H7 (cell line): ENCODE results near the gene EIF1AD. TPM values are rescaled to one million over a fixed set of nuclear protein-coding genes. Genes with fewer than 3 reads are reported as not detected.

ENCODE experiments used
- DNase-seq: peaks from one replicate; pipeline ENCODE4 v3.0.0; 2012
- H3K27me3 ChIP-seq: 2 replicates; pipeline ENCODE4 v1.6.0; 2011; ENCODE audit warnings: mild to moderate bottlenecking, low read length; ENCODE audit not compliant: control insufficient read depth, insufficient read depth
- H3K36me3 ChIP-seq: replicated peaks from 2 replicates; pipeline ENCODE4 v1.5.1; 2011; ENCODE audit warnings: low read length; ENCODE audit not compliant: control insufficient read depth, insufficient read depth
- H3K4me3 ChIP-seq: 2 replicates; pipeline ENCODE4 v1.5.1; 2011; ENCODE audit warnings: low read depth, mild to moderate bottlenecking, control low read depth, low read length, moderate library complexity; ENCODE audit not compliant: insufficient read depth
- total RNA-seq: library from RNA; depleted of rRNA; stranded (reverse); fragments of >200 nt; shearing (Covaris generic); gene quantifications from 2 replicates; pipeline ENCODE4 v1.2.3, GENCODE V29; 2014

The EIF1AD gene
- total RNA-seq, 1 experiment from 2014 or later: 39.9 TPM

DNA sequence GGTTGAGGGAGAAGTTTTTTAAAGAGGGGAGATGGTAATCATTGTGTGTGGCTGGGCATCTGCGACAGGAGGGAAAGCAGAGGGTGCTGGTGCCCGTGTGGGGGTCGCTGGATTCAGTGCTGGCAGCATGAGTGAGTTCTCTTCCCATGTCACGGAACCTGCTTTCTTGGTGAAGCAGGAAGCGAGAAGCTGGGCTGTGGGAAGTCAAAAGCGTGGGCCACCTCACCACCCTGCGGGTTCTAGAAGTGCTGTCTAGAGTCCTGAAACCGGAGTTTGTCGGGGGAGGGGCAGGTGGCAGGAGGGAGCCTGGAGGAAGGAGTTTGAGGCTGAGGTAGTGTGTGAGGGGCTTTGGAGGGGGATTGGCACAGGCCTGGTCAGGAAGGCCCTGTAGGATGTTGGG is 26.2 kb downstream of the EIF1AD start:
- no peak for DNase-seq
- Histone ChIP-seq H3K4me3 (no peak overlapping the region), H3K36me3 (peaks cover 6% of the 10 kb centered on the region), H3K27me3 (no peaks in the 10 kb centered on the region)

- Histone ChIP-seq H3K36me3 (peaks cover 8% of the 10 kb centered on the region), H3K4me3 (no peak overlapping the region), H3K27me3 (no peaks in the 10 kb centered on the region)
- no peak for DNase-seq
Measured at GRCh38 chr11:65973439-65974110, 28.4 kb downstream of the EIF1AD start.

DNA sequence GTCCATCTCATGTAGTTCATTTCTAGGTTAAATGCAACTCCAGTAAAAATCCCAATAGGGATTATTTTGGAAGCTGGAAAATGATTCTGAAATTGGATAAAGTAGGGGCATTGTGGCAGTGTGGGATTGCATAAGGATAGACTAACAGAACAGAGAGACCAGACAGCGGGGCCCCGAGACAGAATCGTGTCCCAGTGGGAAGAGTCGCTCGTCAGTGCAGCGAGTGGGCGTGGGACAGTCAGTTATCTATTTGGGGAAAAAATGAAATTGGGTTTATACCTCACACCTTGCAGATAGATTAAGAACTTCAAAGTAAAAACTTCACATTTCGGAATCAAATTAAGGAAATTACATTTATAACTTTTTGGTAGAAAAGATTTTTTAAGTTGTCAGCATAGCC is 29.8 kb downstream of the EIF1AD start:
- no peak for DNase-seq
- Histone ChIP-seq H3K4me3 (no peak overlapping the region), H3K27me3 (no peaks in the 10 kb centered on the region), H3K36me3 (peaks cover 11% of the 10 kb centered on the region)

DNA sequence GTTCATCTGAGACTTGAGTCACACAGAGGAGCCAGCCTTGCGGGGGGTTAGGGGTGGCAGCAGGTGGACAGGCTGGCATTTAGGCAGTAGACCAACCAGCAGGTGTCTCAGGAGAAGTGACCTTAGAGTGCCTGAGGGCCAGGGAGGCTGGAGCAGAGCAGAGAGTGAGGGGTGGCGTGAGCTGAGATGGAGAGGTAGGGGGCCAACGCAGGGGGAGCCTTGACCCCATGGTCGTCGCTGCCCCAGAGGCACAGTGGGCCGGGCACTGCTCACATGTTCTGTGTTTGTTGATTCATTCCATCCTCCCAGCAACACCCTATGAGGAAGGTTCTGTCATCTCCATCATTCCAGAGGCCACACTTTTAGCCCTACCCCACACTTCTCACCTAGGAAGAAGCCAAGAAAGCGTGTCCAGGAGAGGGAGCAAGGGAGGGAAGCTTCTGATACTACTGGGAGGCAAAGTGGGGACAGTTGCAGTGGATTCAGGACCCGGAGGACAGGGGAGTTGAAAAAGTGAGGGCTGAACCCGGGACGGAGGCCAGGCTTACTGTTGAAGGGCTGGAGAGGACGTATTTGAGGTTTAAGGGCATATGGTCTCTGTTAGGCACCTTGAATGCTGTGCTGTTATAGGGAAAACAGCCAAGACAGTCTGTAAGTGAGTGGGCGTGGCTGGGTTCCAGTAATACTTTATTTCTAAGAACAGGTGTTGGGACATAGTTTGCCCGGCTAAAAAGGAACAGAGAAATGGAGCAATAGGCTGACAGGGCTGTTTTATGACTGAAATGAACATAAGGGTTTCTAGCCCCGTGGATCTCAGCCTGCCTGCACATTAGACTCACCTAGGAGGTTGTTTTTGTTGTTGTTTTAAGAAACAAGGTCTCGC is 33.1 kb downstream of the EIF1AD start:
- Histone ChIP-seq H3K4me3 (no peak overlapping the region), H3K36me3 (peaks cover 36% of the 10 kb centered on the region), H3K27me3 (no peaks in the 10 kb centered on the region)
- DNase-seq: no peak

DNA sequence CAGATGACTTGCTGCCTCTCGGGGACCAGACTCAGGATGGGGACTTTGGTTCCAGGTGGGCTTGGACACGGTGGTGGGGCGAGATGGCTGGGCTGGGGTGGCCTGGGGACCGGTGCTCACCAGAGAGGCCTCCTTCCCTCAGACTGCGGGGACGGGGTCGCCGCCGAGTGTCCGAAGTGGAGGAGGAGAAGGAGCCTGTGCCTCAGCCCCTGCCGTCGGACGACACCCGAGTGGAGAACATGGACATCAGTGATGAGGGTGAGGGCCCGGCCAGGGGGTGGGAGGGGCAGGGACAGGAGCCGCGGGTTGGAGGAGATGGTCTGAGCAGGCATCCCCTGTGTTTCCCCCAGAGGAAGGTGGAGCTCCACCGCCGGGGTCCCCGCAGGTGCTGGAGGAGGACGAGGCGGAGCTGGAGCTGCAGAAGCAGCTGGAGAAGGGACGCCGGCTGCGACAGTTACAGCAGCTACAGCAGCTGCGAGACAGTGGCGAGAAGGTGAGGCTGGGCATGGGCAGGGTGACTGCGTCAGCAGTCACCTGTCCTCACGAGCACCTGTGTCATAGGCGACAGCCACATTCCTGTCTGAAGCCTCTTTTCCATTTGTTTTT is 34.5 kb downstream of the EIF1AD start:
- Histone ChIP-seq H3K27me3 (no peaks in the 10 kb centered on the region), H3K36me3 (peaks cover 36% of the 10 kb centered on the region), H3K4me3 (no peak overlapping the region)
- DNase-seq: peak; percentile 49

DNA sequence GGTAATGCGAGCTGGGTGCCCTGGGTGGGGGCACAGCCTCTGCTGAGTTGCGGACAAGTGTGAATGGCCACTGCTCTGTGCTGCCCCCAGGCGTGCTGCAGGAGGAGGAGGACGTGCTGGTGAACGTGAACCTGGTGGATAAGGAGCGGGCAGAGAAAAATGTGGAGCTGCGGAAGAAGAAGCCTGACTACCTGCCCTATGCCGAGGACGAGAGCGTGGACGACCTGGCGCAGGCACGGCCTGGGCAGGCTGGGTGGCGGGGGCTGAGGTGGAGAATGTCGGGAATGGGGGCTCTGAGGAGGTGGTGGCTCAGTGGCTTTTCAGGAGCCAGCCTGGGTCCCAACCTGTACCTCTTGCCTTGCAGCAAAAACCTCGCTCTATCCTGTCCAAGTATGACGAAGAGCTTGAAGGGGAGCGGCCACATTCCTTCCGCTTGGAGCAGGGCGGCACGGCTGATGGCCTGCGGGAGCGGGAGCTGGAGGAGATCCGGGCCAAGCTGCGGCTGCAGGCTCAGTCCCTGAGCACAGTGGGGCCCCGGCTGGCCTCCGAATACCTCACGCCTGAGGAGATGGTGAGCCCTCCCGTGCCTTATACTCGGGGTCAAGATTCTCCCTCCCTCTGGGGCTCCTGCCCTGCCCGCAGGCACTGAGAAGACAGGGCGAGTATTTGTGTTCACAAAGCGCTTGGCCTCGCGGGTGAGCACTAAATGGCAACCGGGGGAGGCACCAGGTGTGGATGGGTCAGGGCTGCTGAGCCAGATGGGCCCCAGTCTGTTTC is 35.8 kb downstream of the EIF1AD start:
- DNase-seq: peak; percentile 53
- Histone ChIP-seq H3K27me3 (no peaks in the 10 kb centered on the region), H3K4me3 (no peak overlapping the region), H3K36me3 (peaks cover 36% of the 10 kb centered on the region)

GRCh38 chr11:65964906-65965305 is 37.1 kb downstream of the EIF1AD start:
- Histone ChIP-seq H3K27me3 (no peaks in the 10 kb centered on the region), H3K4me3 (no peak overlapping the region), H3K36me3 (peaks cover 36% of the 10 kb centered on the region)
- DNase-seq: no peak

DNA sequence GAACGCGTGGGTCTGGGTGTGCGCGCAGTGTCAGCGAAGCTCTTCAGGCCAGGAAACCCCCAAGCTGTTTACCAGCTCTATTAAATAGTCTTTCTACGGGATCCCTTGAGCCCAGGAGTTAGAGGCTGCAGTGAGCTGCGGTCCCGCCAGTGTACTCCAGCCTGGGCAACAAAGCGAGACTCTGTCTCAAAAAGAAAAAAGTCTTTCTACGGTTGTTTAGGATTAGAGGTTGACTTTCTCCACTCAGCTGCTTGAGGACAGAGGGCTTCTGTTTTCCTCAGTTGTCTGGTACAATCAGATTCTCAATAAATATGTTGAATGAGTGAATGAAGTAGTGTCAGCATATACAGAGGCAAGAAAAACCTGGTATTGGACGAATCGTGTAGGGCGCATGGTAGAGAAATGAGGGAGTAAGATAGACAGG is 39.8 kb downstream of the EIF1AD start:
- Histone ChIP-seq H3K27me3 (no peaks in the 10 kb centered on the region), H3K36me3 (peaks cover 27% of the 10 kb centered on the region), H3K4me3 (peak overlapping the region; percentile 97)
- no peak for DNase-seq

- H3K27me3 ChIP-seq: no peaks in the 10 kb centered on the region
- peaks cover 22% of the 10 kb centered on the region for H3K36me3 ChIP-seq
- H3K4me3 ChIP-seq: peak within 1 kb of the TSS; percentile 97
- peak; percentile 99 for DNase-seq
Measured at GRCh38 chr11:65961267-65962140, 40.5 kb downstream of the EIF1AD start, which contains the start of gene SART1. TSS of gene SART1 (plus strand) at chr11:65961734. CDS start at chr11:65961781, 47 bp downstream.

- H3K27me3 ChIP-seq: no peaks in the 10 kb centered on the region
- DNase-seq: no peak
- H3K4me3 ChIP-seq: peak overlapping the region; percentile 97
- H3K36me3 ChIP-seq: peaks cover 16% of the 10 kb centered on the region
Measured at GRCh38 chr11:65960824-65961266, 41.1 kb downstream of the EIF1AD start.

GRCh38 chr11:65958774-65959420 is 43.1 kb downstream of the EIF1AD start:
- no peak overlapping the region for H3K4me3 ChIP-seq
- peak; percentile 65 for DNase-seq
- no peaks in the 10 kb centered on the region for H3K27me3 ChIP-seq
- peaks cover 2% of the 10 kb centered on the region for H3K36me3 ChIP-seq

DNA sequence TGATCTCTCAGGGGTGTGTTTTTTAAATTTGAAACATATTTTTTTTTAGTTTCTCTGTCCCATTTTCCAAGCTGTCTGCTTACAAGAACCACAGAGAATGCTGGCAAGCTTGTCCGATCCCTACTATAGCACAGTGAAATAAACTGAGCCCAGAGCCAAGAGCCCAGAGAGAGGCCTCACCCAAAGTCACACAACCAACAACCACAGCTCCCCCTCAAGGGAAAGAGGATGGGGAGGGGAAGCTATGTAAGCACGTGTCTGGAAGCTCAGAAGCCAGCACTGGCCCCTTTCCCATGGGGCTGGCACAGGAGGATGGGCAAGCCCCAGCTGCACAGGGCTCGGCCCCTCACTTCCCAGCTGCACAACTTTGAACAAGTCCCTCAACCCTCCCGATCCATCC is 43.7 kb downstream of the EIF1AD start:
- Histone ChIP-seq H3K4me3 (no peak overlapping the region), H3K36me3 (no peaks in the 10 kb centered on the region), H3K27me3 (no peaks in the 10 kb centered on the region)
- no peak for DNase-seq

- H3K27me3 ChIP-seq: no peaks in the 10 kb centered on the region
- H3K4me3 ChIP-seq: no peak overlapping the region
- no peak for DNase-seq
- H3K36me3 ChIP-seq: no peaks in the 10 kb centered on the region
Measured at GRCh38 chr11:65954771-65955170, 47.2 kb downstream of the EIF1AD start.
